NCI-H2196 treated with DMSO at 0.1 percent for 48 hours (cell line): ENCODE data around the gene SMIM15.
"Not testable (repeated sequence)": the region's sequence is repeated elsewhere in the genome, so short reads cannot be mapped to it uniquely, and the experiment has no call there.

ENCODE experiments used
- DNase-seq: peaks from one replicate; lab custom pipeline; 2025; ENCODE audit not compliant: unreplicated experiment; lab: John Stamatoyannopoulos, UW

Gene SMIM15, protein sequence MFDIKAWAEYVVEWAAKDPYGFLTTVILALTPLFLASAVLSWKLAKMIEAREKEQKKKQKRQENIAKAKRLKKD

DNA sequence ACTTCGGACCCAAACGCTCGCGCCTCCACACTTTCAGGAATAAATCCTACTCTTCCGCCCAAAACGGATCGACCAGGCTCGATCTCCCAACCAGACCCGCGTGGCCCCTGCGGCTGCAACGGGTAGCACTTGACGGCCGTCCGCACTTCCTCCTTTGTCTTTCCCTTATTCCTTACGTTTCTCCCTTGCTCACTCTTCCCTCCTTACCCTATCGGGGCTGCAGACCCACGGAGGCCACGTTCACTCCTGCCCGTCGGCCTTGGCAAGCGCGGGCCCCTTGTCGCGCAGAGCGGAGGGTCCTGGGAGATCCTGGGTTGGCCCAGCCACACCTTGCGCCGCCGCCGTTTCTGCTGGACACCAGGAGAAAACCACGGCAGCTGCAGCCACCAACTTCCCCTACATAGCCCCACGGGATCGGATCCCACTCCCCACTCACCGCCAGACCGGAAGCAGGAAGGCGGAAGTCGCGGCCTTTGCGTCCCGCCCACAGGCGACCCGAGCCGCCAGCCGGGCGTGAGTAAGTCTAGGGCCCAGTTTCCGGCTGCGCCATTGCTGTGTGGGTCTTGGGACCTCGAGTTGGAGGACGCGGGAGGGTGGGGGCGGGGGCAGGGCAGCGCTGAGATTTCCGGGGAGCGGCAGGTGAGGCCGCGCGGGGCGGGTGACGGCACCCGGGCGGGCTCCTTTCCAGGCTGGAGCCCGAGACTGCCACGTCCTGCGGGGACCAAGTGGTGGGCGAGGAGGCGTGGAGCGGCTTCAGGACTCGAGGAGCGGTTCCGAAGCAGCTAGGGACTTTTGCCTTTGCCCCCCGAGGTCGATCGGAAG is at the start of gene SMIM15:
SMIM15 (minus strand) TSS at position 459 of the 822 bp plus-strand sequence. CDS start 2,297 bp downstream, outside the sequence.
- DNase-seq = peak; percentile 24

DNA sequence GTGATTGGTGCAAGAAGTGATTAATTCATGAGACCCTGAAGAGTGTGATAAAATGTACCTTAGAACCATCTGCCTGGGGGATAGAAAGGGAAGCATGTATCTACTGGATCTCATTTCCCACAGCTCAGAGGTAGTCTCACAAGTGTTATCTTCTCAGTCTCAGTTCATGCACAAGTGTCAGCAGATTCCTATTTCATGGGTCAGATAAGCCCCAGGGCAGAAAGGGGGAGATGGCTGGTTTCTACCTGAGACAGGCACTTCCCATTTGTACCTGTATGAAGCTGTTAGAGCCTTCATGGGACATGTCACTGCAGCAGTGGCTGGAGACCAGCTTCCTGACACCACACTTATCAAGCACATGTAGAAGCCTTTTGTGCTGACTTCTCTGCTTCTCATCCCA is 45.6 kb upstream of the SMIM15 start:
- no peak for DNase-seq

DNA sequence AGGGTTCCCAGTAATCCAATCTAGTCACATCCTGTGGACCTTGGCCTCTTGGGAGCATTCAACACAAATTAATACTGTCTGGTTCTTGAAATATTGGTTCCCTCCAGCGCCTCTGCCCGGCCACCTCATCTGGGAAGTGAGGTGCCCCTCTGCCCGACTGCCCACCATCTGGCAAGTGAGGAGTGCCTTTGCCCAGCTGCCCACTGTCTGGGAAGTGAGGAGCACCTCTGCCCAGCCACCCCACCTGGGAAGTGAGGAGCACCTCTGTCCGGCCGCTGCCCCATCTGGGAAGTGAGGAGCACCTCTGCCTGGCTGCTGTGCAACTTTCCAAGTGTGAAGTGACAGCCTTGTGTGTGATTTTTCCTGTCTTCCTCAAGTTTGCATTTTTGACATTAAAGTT is 42.7 kb upstream of the SMIM15 start:
- no peak for DNase-seq

DNA sequence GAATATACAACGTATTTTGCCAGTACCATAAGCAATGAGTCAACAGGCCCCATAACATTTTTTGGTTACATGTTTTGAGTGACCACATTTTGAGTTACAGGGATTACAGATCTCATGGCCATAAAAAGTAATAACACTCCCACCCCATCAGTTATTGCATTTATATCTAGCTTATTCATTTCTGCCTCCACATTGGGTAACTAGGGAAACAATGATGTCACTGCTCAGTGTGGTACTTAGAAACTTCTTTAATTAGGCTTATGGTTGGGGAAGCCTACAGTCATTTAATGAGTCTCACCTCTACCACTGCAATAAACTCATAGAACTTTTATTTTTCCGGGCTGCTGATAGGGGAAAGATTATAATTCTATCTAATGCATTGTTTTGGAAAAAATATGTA is 39.9 kb upstream of the SMIM15 start:
- no peak for DNase-seq

DNA sequence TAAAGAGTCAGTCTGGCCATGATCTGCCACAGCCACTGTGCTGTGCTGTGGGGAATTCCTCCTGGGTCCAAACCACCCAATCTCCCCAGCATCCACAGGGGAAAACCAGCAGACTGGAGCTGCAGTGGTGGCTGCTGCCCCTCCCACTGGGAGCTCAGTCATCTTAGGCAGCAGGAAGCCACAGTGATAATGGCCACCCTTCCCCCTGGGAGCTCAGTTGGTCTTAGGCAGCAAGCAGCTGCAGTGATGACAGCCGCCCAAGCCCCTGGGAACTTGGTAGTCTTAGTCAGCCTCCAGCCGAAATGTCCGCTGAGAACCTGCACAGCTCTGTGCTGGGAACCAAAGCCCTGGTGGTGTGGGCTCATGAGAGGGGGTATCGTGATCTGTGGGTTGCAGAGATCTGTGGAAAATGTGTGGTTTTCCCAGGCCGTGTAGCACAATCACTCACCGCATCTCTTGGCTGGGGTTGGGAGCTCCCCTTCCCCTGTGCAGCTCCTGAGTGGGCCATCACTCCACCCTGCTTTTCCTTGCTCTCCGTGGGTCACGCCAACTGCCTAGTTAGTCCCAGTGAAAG is 38.4 kb upstream of the SMIM15 start:
- no peak for DNase-seq

DNA sequence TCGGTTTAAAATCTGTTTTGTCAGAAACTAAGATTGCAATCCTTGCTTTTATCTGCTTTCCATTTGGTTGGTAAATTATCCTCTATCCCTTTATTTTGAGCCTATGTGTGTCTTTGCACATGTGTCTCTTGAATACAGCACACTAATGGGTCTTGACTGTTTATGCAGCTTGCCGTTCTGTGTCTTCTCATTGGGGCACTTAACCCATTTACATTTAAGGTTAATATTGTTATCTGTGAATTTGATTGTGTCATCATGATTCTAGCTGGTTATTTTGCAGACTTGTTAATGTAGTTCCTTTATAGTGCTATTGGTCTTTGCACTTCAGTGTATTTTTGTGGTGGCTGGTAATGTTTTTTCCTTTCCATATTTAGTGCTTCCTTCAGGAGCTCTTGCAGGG is 36.3 kb upstream of the SMIM15 start:
- DNase-seq = no peak

DNA sequence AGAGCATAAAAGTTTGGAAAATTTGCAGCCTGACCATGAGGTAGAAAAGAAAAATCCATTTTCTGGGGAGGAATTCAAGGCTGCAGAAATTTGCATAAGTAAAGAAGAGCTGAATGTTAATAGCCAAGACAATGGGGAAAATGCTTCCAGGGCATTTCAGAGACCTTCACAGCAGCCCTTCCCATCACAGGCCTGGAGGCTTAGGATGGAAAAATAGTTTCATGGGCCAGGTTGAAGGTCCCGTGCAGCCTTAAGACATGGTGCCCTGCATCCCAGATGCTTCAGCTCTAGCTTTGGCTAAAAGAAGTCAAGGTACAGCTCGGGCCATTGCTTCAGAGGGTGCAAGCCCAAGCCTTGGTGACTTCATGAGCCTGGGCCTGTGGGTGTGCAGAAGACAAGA is 25.6 kb upstream of the SMIM15 start:
- not testable (repeated sequence) for DNase-seq

DNA sequence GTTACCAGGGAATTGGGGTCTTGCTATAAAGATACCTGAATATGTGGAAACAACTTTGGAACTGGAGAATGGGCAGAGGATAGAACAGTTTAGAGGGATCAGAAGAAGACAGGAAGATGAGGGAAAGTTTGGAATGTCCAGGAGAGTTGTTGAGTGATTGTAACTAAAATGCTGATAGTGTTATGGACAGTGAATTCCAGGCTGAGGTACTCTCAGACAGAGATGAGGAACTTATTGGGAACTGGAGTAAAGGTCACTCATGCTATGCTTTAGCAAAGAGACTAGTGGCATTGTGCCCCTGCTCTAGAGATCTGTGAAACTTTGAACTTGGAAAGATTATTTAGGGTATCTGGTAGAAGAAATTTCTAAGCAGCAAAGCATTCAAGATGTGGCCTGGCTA is 25.1 kb upstream of the SMIM15 start:
- not testable (repeated sequence) for DNase-seq

DNA sequence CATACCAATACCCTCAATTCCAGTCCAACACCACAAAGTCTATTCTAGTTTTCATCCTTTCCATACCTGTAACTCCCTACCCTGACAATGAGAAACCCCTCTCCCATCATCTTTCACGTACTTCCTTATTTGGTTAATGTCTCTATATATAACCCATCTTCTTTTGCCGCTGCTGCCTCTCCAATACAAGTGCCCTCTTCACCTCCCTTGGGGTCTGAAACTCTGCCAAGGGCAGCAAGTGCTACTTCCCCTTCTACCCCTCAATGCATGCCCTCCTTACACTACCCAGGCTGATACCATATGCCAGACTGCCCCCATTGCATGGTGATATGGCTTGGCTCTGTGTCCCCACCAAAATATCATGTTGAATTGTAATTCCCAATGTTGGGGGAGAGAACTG is 24.4 kb upstream of the SMIM15 start:
- no peak for DNase-seq

DNA sequence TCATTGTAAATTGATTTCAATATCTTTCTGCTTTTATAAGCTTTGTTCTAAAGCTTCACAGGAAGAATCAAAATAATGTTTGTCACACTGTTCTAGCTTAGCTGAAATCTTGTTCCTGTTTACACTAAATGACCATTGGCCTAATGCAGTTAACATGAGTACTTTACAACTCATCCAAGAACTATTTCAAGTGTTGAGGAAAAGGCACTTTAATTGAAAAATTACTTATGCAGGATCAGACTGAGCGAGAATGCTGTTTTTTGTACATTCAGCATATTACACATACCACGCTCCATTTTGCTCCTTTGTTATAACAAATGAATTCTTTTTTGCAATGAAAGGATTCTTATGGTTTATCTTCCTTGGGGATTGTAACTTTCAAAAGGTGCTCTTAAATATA is 22.4 kb upstream of the SMIM15 start:
- no peak for DNase-seq

DNA sequence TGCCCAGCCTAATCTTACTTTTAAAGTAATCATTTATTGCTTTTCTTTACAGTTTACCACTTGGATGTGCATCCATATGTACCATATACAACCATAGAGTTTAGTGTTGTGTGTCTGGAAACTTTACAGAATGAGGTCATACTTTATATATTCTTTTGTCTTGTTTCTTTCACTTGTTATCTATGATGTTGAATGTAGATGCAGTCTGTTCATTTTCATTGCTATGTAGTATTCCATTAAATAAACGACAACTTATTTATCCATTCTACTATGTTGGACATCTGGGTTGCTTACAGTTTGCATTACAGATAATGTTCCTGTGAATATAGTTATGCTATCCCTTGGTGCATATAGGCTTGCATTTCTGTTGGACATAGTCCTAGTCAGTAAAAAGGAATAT is 21.3 kb upstream of the SMIM15 start:
- no peak for DNase-seq

DNA sequence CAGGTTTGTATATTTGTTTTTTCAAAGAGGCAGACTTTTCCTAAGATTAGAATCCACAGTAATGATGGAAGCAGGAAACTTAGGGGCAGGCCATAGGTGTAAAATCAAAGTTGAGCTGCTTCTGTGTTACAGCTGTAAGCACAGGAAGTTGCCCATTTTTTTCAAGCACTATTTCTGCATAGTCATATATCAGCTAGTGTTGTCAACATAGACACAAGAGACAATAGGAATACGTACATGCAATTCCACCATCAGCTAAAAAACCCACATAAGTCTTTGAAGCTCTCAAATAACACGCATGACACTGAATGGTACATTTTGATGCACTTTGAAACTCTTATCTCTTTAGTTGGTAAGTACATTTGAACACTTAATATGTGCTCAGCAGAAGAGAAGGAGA is 20.2 kb upstream of the SMIM15 start:
- DNase-seq = no peak

DNA sequence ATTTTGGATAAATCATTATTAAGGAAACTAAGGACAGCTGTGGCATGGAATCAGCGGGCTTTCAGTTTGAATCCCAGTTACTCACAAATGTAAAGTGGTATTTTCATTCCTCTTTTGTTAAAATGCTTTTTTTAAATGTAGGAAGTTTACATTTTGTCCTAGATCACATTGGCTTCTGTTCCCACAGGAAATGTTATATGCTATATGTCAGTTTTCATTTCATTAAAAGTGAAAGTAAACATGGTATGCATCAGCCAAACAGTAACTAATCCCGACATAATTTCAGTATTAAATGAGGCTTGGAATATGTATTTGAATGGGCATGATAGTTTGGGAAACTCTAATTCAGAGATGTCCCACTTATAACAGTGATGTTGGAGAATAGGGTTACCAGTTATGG is 18.6 kb upstream of the SMIM15 start:
- DNase-seq = no peak

DNA sequence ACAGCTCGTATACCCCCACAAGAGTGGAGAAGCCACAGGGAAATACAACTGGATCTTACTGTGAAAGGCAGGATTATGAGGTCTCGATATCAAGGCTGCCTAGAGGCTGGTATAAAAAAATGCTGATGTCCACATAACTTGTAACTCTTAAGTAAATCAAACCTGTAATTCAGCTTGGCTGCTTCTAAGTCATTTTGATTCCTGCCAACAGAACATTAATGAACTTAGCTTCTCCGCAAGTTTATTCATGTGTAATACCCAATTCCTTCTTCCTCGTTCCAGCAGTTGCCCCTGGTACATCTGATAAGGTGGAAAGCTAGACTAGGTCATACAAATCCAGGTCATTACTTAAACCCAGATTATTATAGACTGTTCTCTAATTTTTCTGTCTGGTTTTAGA is 16.4 kb upstream of the SMIM15 start:
- DNase-seq = no peak

DNA sequence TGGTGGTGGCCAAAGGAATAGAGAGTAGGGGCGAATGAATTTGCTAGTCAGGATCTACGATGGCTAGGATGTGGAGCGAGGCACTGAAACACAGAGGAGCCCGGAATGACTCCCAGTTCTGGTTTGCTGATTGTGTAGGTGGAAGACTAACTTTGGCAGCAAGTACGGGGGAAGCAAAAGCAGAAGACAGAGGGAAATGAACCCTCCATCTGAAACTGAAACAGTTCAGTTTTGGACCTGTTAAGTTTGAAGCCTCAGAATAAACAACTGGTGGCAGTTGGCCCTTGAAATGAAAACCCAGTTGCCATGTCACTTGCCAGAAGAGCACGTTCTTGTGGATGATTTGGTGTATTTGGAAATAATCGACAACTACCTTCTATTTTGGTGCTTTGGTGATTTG is 15.4 kb upstream of the SMIM15 start:
- DNase-seq = no peak

DNA sequence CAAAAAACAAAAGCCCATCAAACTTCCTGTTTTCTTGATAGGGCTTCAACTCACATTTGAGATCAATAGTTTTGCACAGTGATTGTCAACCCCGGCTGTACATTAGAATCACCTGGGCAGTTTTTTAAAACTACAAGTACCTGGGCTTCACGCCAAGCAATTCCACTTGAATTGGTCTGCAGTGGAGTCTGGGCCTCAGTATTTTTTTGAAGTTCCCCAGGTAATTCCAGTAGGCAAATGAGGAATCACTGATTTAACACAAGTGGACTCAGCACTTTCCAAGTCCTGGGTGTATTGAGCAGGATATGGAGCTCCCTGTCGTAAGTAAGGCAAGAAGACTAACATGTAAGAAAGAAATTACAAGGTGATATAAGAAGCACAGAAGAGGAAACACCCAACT is 14.8 kb upstream of the SMIM15 start:
- DNase-seq = no peak

DNA sequence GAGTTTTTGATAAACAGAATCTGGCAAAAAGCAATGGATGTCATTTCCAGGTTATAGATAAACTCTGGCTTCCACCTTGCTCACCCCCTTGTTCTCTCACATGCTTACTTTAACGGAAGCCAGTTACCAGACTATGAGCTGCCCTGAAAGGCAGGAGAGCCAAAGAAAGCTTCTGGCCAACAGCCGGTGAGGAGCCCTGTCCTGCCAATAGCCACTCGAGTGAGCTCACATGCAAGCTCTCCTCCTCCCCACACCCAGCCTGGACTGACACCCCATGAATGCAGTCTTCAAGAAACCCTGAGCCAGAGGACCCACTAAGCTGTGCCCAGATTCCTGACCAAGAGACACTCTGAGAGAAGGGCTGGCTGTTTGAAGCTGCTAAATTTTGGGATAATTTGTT is 14.4 kb upstream of the SMIM15 start:
- no peak for DNase-seq

DNA sequence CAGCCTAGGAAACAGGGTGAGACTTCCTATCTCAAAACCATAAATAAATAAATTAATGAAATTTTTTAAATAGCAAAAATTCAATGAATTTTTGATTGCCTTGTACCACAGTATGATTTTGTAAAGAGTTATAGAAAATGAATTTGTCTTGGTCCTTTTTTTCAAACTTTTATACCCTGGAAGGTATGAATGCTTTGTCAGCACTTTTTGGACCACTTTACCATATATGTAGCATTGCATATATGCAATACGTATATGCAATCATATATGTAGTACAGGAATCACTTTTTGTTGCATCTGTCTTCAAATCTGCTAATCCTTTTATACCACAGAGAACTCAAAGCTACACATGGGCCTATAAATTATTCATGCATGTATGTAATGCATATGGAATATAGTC is 9.2 kb upstream of the SMIM15 start:
- no peak for DNase-seq

DNA sequence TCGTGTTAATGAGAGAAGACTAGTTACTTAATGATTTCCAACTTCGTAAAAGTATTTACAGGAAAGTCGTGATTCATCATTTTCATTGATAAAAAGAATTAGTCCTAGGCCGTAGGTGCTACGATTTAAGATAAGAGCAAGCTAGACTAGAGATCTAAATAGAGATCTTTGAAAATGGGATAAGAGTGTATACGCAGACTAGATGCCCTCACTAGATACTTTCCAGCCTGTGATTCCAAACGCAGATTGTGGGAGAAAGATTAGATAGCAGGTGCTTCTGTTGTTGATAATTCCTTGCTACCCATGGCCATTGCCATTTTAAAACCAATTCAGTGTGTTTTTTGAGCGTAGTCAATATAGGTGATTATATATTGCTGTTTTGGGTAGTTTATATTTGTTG is 6.7 kb upstream of the SMIM15 start:
- DNase-seq = no peak

DNA sequence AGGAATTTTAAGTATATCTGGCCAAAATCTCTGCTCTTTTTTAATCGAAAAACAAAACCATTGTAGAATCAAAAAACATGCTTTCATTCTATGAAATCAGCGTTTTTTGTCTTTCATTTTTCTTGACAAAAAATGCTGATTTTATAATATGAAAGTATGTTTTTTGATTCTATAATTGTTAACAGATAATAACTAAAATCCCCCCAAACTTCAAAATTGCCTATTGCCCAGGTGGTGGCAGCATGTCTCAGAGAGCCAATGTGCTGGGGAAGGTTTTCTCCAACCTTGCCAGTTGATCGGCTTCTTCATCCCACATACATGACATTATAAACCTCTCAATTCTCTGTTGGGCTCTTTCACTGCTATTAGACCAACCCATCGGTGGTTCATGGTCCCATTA is 5.1 kb upstream of the SMIM15 start:
- DNase-seq = no peak

DNA sequence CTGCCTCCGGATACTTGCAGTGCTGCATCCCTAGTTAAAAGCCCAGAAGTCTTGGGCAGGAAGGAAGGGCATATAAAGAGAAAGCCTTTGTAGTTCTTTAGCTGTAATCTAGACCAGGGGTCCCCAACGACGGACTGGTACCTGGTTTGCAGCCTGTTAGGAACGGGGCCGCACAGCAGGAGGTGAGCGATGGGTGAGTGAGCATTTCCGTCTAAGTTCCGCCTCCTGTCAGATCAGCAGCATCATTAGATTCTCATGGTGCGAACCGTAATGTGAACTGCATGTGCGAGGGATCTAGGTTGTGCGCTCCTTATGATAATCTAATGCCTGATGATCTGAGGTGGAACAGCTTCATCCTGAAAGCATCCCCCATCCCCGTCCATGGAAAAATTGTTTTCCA is 1.6 kb upstream of the SMIM15 start:
- no peak for DNase-seq

DNA sequence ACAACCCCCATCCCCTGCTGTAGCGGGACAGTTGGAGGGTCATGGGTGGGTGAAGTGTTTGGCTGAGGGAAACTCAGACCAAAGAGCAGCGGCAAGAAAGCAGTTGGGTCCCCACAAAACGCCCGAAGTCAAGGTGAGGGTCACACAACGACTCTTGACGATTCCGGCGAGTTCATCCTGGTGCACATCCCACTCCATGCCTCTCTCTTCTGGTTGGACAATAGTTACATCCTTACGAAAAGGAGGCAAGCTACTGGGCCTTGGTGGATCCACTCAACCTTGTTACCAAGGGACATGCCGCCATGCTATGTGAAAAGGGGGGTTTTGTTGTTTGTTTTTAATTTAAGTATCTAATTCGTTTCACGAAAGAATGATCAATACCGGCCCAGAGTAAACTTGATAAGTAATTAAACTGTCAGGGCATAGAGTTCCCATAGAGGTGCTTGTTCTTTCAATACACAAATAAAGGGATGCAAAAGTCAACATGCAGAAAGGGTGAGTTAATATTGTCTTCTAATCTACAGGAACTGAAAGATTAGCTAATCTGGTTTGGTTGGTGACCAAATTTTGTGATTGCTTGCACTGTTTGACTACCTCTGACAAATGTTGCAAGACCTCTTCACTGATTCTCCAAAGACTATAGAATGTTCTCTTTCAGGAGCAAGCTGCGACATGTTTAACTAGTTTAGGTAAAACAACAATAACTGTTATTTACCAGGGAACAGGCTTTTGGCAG is 732 bp upstream of the SMIM15 start:
- no peak for DNase-seq
